HepG2 (cell line): Measurements from ENCODE around the gene IQCE. TPM values are rescaled to one million over a fixed set of nuclear protein-coding genes. Genes with fewer than 3 reads are reported as not detected.

ENCODE experiments used
- AKAP8 ChIP-seq: sonication (generic); formaldehyde crosslinking; IDR thresholded peaks from 2 replicates; pipeline ENCODE4 v1.5.1; 2020; ENCODE audit warnings: mild to moderate bottlenecking, missing genetic modification reagents
- ATM ChIP-seq: fragments of 450-650 bp; IDR thresholded peaks from 2 replicates; pipeline ENCODE4 v1.7.1; 2017; ENCODE audit warnings: mild to moderate bottlenecking, borderline replicate concordance
- GZF1 ChIP-seq: sonication (generic); formaldehyde crosslinking; IDR thresholded peaks from 2 replicates; pipeline ENCODE4 v1.5.1; 2020; ENCODE audit warnings: mild to moderate bottlenecking, missing genetic modification reagents
- HDAC6 ChIP-seq: fragments of 200-600 bp; sonication (generic); IDR thresholded peaks from 2 replicates; pipeline ENCODE4 v1.7.0; 2017; ENCODE audit warnings: mild to moderate bottlenecking, antibody characterized with exemption, low read length, low read depth
- HOXA5 ChIP-seq: sonication (generic); formaldehyde crosslinking; IDR thresholded peaks from 2 replicates; pipeline ENCODE4 v1.4.0; 2020; ENCODE audit warnings: missing genetic modification reagents
- MLLT10 ChIP-seq: sonication (generic); formaldehyde crosslinking; IDR thresholded peaks from 2 replicates; pipeline ENCODE4 v1.4.0; 2020; ENCODE audit warnings: missing genetic modification reagents
- NR1H2 ChIP-seq: sonication (generic); formaldehyde crosslinking; IDR thresholded peaks from 2 replicates; pipeline ENCODE4 v1.8.1; 2022; ENCODE audit warnings: low read depth, missing genetic modification reagents, borderline replicate concordance
- PHF20 ChIP-seq: sonication (generic); formaldehyde crosslinking; IDR thresholded peaks from 2 replicates; pipeline ENCODE4 v1.5.0; 2020; ENCODE audit warnings: mild to moderate bottlenecking, missing genetic modification reagents
- ZNF441 ChIP-seq: sonication (generic); formaldehyde crosslinking; IDR thresholded peaks from 2 replicates; pipeline ENCODE4 v1.7.0; 2021; ENCODE audit warnings: missing genetic modification reagents, borderline replicate concordance
- ZNF773 ChIP-seq: sonication (generic); formaldehyde crosslinking; IDR thresholded peaks from 2 replicates; pipeline ENCODE4 v1.4.0; 2020; ENCODE audit warnings: missing genetic modification reagents, borderline replicate concordance
- polyA plus RNA-seq, 8 experiments: library from polyadenylated mRNA; depleted of rRNA in 3 of 8; stranded (reverse) in 7 of 8; unstranded in 1 of 8; fragments of >200 nt; fragmentation: Illumina TruSeq in 4 of 8; extraction: Trizol in 4 of 8; gene quantifications; 2 replicates each; pipeline versions ENCODE4 v1.2.1 to v1.2.3, GENCODE V29; 2011 to 2016; ENCODE audit warnings: low read depth in 4 of 8, missing spikeins in 1 of 8, mixed read lengths in 1 of 8; ENCODE audit not compliant: insufficient read depth in 1 of 8
- total RNA-seq, 5 experiments: library from RNA; depleted of rRNA; stranded (reverse); fragments of >200 nt; fragmentation: Illumina TruSeq; extraction: Trizol; gene quantifications; 2 replicates each; pipeline ENCODE4 v1.2.3, GENCODE V29; 2016; ENCODE audit warnings: low read depth in 1 of 5
- TF ChIP-seq, protein P1 (sequence below): sonication (generic); formaldehyde crosslinking; IDR thresholded peaks from 2 replicates; pipeline ENCODE4 v1.4.0; 2020; ENCODE audit warnings: missing genetic modification reagents; ENCODE audit errors: not compliant biosample characterization
- TF ChIP-seq, protein P2 (sequence below): sonication (generic); formaldehyde crosslinking; IDR thresholded peaks from 2 replicates; pipeline ENCODE4 v1.4.0; 2020; ENCODE audit warnings: mild to moderate bottlenecking, missing genetic modification reagents
- TF ChIP-seq, protein P3 (sequence below): sonication (generic); formaldehyde crosslinking; IDR thresholded peaks from 2 replicates; pipeline ENCODE4 v1.4.0; 2020; ENCODE audit warnings: missing genetic modification reagents, borderline replicate concordance
- TF ChIP-seq, protein P4 (sequence below): sonication (generic); formaldehyde crosslinking; IDR thresholded peaks from 2 replicates; pipeline ENCODE4 v1.9.0; 2021; ENCODE audit warnings: missing genetic modification reagents, mild to moderate bottlenecking, borderline replicate concordance
- TF ChIP-seq, protein P5 (sequence below): sonication (generic); formaldehyde crosslinking; IDR thresholded peaks from 2 replicates; pipeline ENCODE4 v1.4.0; 2020; ENCODE audit warnings: missing genetic modification reagents, borderline replicate concordance

The IQCE gene
- total and polyA plus RNA-seq, 2 of the 13 experiments (the other 11 are each of a cell fraction or from before 2014, with no cell fraction given): 1.5 to 2.5 TPM

DNA sequence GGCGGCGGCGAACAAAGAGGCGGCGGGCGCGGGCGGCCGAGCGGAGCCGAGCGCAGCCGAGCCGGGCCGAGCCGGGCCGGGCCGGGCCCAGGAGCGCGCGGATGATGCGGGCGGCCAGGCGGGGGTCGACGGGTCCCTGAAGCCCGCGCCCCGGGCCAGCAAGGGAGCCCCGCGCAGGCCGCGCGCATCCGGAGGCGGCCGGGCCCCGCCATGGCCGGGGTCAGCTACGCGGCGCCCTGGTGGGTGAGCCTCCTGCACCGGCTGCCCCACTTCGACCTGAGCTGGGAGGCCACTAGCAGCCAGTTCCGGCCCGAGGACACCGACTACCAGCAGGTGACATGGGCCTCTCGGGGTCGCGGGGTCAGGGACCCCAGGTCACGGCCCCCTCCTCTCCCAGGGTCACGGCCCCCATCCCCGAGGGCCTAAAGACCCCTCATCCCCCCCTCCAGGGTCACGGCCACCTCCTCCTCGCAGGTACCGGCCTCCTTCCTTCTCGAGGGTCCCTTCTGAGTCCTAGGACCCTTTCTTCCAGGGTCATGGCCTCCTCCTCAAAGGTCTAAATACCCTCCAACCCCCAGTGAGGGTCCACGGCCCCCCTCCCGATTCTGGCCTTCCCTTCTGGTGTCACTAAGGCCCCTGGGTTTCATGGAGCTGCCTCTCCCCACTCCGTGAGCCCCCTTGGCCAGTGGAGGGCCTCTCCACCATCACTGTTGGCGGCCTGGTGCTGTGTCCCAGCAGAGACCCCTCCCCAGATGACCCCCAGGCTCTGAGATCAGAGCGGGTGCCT lies 73.4 kb downstream of the IQCE start, which contains the start of gene TTYH3 (continued):
- TF ChIP-seq NR1H2 (no peak), PHF20 (CRISPR knock-in tag) (no peak), HOXA5 (CRISPR knock-in tag) (no peak), HDAC6 (no peak), ATM (no peak), MLLT10 (no peak), AKAP8 (no peak), GZF1 (no peak), ZNF441 (CRISPR knock-in tag) (no peak), ZNF773 (CRISPR knock-in tag) (no peak)
- TF ChIP-seq, protein P1, sequence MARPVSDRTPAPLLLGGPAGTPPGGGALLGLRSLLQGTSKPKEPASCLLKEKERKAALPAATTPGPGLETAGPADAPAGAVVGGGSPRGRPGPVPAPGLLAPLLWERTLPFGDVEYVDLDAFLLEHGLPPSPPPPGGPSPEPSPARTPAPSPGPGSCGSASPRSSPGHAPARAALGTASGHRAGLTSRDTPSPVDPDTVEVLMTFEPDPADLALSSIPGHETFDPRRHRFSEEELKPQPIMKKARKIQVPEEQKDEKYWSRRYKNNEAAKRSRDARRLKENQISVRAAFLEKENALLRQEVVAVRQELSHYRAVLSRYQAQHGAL (CRISPR knock-in tag): no peak
- TF ChIP-seq, protein P2, sequence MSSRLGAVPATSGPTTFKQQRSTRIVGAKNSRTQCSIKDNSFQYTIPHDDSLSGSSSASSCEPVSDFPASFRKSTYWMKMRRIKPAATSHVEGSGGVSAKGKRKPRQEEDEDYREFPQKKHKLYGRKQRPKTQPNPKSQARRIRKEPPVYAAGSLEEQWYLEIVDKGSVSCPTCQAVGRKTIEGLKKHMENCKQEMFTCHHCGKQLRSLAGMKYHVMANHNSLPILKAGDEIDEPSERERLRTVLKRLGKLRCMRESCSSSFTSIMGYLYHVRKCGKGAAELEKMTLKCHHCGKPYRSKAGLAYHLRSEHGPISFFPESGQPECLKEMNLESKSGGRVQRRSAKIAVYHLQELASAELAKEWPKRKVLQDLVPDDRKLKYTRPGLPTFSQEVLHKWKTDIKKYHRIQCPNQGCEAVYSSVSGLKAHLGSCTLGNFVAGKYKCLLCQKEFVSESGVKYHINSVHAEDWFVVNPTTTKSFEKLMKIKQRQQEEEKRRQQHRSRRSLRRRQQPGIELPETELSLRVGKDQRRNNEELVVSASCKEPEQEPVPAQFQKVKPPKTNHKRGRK (CRISPR knock-in tag): no peak
- TF ChIP-seq, protein P3, sequence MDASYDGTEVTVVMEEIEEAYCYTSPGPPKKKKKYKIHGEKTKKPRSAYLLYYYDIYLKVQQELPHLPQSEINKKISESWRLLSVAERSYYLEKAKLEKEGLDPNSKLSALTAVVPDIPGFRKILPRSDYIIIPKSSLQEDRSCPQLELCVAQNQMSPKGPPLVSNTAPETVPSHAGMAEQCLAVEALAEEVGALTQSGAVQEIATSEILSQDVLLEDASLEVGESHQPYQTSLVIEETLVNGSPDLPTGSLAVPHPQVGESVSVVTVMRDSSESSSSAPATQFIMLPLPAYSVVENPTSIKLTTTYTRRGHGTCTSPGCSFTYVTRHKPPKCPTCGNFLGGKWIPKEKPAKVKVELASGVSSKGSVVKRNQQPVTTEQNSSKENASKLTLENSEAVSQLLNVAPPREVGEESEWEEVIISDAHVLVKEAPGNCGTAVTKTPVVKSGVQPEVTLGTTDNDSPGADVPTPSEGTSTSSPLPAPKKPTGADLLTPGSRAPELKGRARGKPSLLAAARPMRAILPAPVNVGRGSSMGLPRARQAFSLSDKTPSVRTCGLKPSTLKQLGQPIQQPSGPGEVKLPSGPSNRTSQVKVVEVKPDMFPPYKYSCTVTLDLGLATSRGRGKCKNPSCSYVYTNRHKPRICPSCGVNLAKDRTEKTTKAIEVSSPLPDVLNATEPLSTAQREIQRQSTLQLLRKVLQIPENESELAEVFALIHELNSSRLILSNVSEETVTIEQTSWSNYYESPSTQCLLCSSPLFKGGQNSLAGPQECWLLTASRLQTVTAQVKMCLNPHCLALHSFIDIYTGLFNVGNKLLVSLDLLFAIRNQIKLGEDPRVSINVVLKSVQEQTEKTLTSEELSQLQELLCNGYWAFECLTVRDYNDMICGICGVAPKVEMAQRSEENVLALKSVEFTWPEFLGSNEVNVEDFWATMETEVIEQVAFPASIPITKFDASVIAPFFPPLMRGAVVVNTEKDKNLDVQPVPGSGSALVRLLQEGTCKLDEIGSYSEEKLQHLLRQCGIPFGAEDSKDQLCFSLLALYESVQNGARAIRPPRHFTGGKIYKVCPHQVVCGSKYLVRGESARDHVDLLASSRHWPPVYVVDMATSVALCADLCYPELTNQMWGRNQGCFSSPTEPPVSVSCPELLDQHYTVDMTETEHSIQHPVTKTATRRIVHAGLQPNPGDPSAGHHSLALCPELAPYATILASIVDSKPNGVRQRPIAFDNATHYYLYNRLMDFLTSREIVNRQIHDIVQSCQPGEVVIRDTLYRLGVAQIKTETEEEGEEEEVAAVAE: no peak
- TF ChIP-seq, protein P4, sequence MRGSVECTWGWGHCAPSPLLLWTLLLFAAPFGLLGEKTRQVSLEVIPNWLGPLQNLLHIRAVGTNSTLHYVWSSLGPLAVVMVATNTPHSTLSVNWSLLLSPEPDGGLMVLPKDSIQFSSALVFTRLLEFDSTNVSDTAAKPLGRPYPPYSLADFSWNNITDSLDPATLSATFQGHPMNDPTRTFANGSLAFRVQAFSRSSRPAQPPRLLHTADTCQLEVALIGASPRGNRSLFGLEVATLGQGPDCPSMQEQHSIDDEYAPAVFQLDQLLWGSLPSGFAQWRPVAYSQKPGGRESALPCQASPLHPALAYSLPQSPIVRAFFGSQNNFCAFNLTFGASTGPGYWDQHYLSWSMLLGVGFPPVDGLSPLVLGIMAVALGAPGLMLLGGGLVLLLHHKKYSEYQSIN: no peak
- TF ChIP-seq, protein P5, sequence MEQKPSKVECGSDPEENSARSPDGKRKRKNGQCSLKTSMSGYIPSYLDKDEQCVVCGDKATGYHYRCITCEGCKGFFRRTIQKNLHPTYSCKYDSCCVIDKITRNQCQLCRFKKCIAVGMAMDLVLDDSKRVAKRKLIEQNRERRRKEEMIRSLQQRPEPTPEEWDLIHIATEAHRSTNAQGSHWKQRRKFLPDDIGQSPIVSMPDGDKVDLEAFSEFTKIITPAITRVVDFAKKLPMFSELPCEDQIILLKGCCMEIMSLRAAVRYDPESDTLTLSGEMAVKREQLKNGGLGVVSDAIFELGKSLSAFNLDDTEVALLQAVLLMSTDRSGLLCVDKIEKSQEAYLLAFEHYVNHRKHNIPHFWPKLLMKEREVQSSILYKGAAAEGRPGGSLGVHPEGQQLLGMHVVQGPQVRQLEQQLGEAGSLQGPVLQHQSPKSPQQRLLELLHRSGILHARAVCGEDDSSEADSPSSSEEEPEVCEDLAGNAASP (CRISPR knock-in tag): no peak
